Erythroblast (primary cell): ENCODE measurements around the gene CDK17.

Experiments used
- GATA1 ChIP-seq: IDR thresholded peaks from 2 replicates; pipeline ENCODE4 v1.6.1; 2011; ENCODE audit warnings: low read depth, mild to moderate bottlenecking, control low read depth, low read length, moderate library complexity
- POLR2A ChIP-seq: IDR thresholded peaks from 2 replicates; pipeline ENCODE4 v1.6.1; 2011; ENCODE audit warnings: mild to moderate bottlenecking, low read length

DNA sequence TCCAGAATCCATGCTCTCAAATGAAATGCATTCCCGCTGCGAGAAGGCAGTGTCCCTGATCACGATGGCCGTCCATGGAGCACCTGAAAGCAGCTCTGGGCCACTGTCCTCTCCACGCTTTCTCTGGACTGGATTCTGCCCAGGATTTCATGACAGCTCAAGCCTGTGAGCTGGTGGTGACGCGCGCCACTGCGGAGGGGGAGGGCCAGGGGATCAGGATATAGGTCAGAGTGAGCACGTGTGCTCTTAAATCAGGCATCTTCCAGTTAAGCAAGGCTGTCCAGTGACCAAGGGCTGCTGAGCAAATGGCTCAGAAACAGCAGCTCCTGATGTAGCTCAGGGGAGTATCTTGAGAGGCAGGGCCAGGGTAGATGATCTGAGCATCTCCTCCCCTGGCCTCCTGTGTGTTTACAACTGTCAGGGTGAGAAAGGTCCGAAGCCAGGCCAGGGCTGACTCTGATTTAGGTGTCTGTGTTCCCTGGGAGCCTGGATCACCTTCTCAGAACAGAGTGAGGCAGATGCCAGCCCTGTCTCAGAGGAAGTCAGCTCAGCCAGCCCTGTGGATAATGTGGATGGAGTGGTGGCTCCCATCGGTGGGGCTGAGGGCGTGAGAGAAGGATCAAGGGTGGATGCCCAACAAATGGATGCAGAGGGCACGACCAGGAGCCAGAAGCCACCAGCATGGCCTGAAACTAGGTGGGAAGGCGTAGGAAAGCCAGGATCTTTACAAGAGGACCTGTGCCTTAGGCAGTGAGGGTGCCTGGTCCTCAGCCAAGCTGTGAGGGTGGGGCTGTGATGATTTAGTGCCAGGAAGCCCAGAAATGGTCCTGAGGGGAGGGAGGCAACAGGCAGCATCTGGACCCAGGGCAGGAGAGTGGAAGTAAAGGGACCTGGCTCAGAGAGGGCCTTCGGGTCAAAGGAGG, 150.8 kb downstream of the CDK17 start:
- TF ChIP-seq POLR2A, result no peak
- no peak for TF ChIP-seq GATA1
